ENCODE measurements around the gene RNF32. TPM values are rescaled to one million over a fixed set of nuclear protein-coding genes. Genes with fewer than 3 reads are reported as not detected.

The RNF32 gene
- 1.0 and 1.1 TPM in 2 replicates for total RNA-seq (2014; rRNA removed; shearing (Covaris generic))

GRCh38 chr7:156640257-156640948 is at the start of gene RNF32:
TSS of gene RNF32 (plus strand) at chr7:156640774. CDS start at chr7:156643878, 3,104 bp downstream.
- Histone ChIP-seq H3K36me3 (replicated peaks; ENCODE audit: control insufficient read depth, insufficient read depth, low read length) (no peaks in the 10 kb centered on the region), H3K4me3 (ENCODE audit: insufficient read depth, low read depth, low read length) (peak within 1 kb of the TSS; percentile 85), H3K27me3 (ENCODE audit: control insufficient read depth, insufficient read depth, low read length) (peaks cover 2% of the 10 kb centered on the region)
- DNase-seq, result peak; percentile 99

GRCh38 chr7:156592155-156592884 is 48.3 kb upstream of the RNF32 start:
- Histone ChIP-seq H3K36me3 (replicated peaks; ENCODE audit: control insufficient read depth, insufficient read depth, low read length) (no peaks in the 10 kb centered on the region), H3K27me3 (ENCODE audit: control insufficient read depth, insufficient read depth, low read length) (no peaks in the 10 kb centered on the region), H3K4me3 (ENCODE audit: insufficient read depth, low read depth, low read length) (no peak overlapping the region)
- no peak for DNase-seq

GRCh38 chr7:156594283-156595080 is 46.1 kb upstream of the RNF32 start:
- Histone ChIP-seq H3K36me3 (replicated peaks; ENCODE audit: control insufficient read depth, insufficient read depth, low read length) (no peaks in the 10 kb centered on the region), H3K4me3 (ENCODE audit: insufficient read depth, low read depth, low read length) (no peak overlapping the region), H3K27me3 (ENCODE audit: control insufficient read depth, insufficient read depth, low read length) (no peaks in the 10 kb centered on the region)
- no peak for DNase-seq

DNA sequence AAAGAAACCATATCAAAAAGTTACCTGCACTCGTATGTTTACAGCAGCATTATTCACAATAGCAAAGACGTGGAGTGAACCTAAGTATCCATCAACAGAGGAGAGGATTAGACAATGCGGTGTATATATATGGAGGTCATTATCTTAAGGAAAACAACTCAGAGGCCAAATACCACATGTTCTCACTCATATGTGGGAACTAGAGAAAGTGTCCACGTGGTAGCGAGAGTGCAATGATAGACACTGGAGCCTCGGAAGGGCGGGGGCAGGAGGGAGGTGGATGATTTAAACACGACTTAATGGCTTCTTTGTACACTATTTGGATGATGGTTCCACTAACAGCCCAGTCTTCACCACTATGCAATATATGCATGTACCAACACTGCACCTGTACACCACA is 40.1 kb upstream of the RNF32 start:
- peak; percentile 3 for DNase-seq
- Histone ChIP-seq H3K27me3 (ENCODE audit: control insufficient read depth, insufficient read depth, low read length) (no peaks in the 10 kb centered on the region), H3K4me3 (ENCODE audit: insufficient read depth, low read depth, low read length) (no peak overlapping the region), H3K36me3 (replicated peaks; ENCODE audit: control insufficient read depth, insufficient read depth, low read length) (no peaks in the 10 kb centered on the region)

DNA sequence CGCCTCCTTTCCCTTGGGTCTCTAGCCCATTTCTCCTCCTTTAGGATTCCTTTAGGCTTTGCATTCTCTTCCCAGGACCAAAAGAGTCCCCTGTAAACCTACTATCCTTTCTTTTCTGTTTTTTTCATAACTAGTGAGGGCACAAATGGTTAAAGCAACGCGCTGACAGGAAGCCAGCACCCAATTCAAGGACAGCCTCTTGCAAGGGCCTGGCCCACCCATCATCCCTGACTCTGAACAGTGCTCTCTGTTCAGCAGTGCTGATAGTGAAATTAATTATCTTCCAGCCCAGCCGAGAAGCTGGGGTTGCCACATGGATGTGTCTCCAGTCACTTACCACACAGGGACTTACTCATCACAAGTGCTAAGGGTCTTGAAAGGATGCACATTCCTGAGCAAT is 38.3 kb upstream of the RNF32 start:
- H3K27me3 ChIP-seq (ENCODE audit: control insufficient read depth, insufficient read depth, low read length), result no peaks in the 10 kb centered on the region
- no peak for DNase-seq
- H3K36me3 ChIP-seq (replicated peaks; ENCODE audit: control insufficient read depth, insufficient read depth, low read length), result no peaks in the 10 kb centered on the region
- H3K4me3 ChIP-seq (ENCODE audit: insufficient read depth, low read depth, low read length), result no peak overlapping the region

DNA sequence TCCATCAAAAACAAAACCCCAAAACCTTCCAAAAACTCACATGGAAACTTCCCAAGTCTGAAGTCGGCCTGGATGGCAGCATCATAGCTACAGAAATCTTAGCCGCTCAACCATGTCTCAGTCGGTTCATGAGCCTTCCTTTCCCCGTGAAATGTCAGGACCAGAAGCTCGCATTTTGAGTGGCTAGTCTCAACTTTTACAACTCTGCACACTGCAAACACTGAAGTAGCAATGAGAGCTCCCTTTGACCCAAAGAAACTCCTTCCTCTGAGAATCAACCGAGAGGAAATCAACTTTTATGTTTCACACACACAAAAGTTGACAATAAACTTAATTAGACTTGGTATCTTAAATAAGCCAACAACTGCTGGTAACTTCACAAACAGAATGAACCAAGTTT is 37.6 kb upstream of the RNF32 start:
- no peaks in the 10 kb centered on the region for H3K27me3 ChIP-seq (ENCODE audit: control insufficient read depth, insufficient read depth, low read length)
- H3K4me3 ChIP-seq (ENCODE audit: insufficient read depth, low read depth, low read length), result no peak overlapping the region
- no peaks in the 10 kb centered on the region for H3K36me3 ChIP-seq (replicated peaks; ENCODE audit: control insufficient read depth, insufficient read depth, low read length)
- no peak for DNase-seq

GRCh38 chr7:156603629-156604028 is 36.9 kb upstream of the RNF32 start:
- Histone ChIP-seq H3K36me3 (replicated peaks; ENCODE audit: control insufficient read depth, insufficient read depth, low read length) (no peaks in the 10 kb centered on the region), H3K27me3 (ENCODE audit: control insufficient read depth, insufficient read depth, low read length) (no peaks in the 10 kb centered on the region), H3K4me3 (ENCODE audit: insufficient read depth, low read depth, low read length) (no peak overlapping the region)
- DNase-seq, result no peak

DNA sequence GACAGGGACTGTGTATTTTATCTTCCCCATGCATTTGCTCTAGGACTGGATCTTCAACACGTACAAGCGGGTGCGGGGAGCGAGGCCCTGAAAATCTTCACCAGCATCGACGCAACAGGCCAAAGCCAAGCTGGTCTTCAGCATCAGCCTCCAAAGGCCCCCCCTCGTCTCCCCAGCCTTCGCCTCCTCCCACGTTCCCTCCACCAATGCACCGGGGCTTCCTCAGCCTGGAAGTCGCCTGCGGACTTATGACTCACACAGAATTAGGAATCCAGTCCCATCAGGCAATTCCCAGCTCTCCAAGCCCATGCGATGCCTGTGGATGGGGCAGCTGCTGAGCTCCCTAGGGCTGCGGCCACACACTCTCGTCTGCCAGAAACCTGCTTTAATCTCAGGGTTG is 36.3 kb upstream of the RNF32 start:
- Histone ChIP-seq H3K4me3 (ENCODE audit: insufficient read depth, low read depth, low read length) (no peak overlapping the region), H3K27me3 (ENCODE audit: control insufficient read depth, insufficient read depth, low read length) (no peaks in the 10 kb centered on the region), H3K36me3 (replicated peaks; ENCODE audit: control insufficient read depth, insufficient read depth, low read length) (no peaks in the 10 kb centered on the region)
- DNase-seq, result peak; percentile 66

DNA sequence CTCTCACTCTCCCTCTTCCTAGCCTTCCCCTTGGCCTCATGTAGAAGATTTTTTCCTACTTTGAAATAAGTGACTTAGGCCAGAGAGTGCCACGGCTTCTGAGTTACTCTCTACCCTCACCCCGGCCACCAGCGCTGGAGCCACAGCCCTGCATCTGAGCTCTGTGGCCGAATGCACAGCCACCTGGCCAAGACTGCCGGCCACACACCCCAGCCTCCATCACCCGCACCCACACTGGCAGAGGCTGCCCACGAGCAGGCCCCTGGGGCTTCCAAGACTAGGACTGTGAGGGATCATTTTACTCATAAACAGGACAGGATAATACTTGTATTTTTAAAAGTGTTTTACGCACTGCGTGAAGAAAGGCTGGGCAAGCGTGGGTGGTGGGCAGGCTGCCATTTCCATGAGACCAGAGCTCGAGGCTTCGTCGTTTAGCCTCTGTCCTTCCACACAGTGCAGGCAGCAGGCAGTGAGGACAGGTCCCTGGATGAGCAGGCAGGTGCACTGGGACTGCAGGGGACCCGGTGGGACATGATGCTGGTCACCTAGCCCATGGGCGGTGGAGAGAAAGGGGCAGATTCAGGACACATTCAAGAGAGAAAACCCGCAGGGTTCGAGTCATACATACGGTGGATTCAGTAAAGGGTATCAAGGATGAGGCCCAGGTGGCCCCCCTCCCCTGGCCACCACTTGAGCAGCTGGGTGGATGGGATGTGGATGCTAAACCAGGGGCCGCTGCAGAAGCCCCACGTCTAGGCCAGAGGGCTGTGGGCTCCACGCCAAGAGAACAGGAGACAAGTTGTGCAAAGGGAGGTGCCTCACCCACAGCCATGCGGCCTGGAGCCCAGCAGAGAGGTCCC is 35.5 kb upstream of the RNF32 start:
- no peak for DNase-seq
- H3K36me3 ChIP-seq (replicated peaks; ENCODE audit: control insufficient read depth, insufficient read depth, low read length), result no peaks in the 10 kb centered on the region
- H3K27me3 ChIP-seq (ENCODE audit: control insufficient read depth, insufficient read depth, low read length), result no peaks in the 10 kb centered on the region
- H3K4me3 ChIP-seq (ENCODE audit: insufficient read depth, low read depth, low read length), result no peak overlapping the region

DNA sequence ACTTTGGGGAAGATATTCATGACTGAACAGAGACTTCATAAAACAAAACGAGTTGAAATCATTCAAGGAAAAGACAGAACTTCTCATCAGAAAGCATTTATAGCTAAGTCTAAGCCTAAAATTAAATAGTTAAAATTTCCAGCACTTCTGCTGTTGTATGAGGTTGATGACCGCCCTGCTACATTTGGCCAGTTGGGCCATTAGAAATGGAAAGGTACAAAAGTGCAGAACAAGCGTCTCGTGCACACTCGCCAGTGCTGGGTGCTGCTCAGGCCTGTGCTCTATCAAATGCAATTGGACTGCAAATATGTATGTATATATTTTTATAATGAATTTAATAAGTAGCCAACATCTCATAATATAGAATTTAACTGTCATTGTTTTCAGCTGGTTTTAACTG is 34.4 kb upstream of the RNF32 start:
- no peak for DNase-seq
- no peaks in the 10 kb centered on the region for H3K36me3 ChIP-seq (replicated peaks; ENCODE audit: control insufficient read depth, insufficient read depth, low read length)

DNA sequence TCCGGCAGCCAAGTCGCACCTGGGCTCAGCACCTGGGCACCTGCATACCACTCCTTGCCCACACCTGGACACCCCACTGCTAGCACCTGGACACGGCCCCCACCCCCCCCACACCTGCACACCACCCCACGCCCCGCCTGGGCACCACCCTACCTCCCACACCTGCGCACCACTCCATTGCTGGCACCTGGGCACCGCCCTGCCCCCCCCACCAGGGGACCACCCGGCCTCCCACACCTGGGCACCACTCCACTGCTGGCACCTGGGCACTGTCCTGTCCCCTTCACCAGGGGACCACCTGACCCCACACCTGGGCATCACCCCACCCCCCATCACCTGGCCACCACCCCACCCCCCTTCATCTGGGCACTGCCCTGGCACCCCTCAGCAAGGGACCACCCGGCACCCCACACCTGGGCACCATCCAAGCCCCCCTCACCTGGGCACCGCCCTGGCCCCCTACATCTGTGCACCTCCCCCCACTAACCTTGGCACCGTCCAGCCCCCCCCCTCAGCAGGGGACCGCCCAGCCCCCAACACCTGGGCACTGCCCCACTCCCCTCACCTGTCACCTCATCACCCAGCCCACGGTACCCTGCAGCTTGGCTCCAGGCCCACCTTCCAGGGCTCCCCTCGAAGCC is 33.8 kb upstream of the RNF32 start:
- DNase-seq, result peak; percentile 58
- Histone ChIP-seq H3K27me3 (ENCODE audit: control insufficient read depth, insufficient read depth, low read length) (no peaks in the 10 kb centered on the region), H3K4me3 (ENCODE audit: insufficient read depth, low read depth, low read length) (no peak overlapping the region), H3K36me3 (replicated peaks; ENCODE audit: control insufficient read depth, insufficient read depth, low read length) (no peaks in the 10 kb centered on the region)

More for the DNA sequence above, 34.4 kb upstream of the RNF32 start:
- no peaks in the 10 kb centered on the region for H3K27me3 ChIP-seq (ENCODE audit: control insufficient read depth, insufficient read depth, low read length)
- no peak overlapping the region for H3K4me3 ChIP-seq (ENCODE audit: insufficient read depth, low read depth, low read length)

GRCh38 chr7:156607332-156608172 is 33.0 kb upstream of the RNF32 start:
- peak; percentile 70 for DNase-seq
- no peak overlapping the region; the same call in 1 of the 2 replicates for H3K4me3 ChIP-seq (ENCODE audit: insufficient read depth, low read depth, low read length)
- no peaks in the 10 kb centered on the region for H3K36me3 ChIP-seq (replicated peaks; ENCODE audit: control insufficient read depth, insufficient read depth, low read length)
- no peaks in the 10 kb centered on the region for H3K27me3 ChIP-seq (ENCODE audit: control insufficient read depth, insufficient read depth, low read length)

- DNase-seq, result peak; percentile 72
- no peak overlapping the region for H3K4me3 ChIP-seq (ENCODE audit: insufficient read depth, low read depth, low read length)
- no peaks in the 10 kb centered on the region for H3K36me3 ChIP-seq (replicated peaks; ENCODE audit: control insufficient read depth, insufficient read depth, low read length)
- H3K27me3 ChIP-seq (ENCODE audit: control insufficient read depth, insufficient read depth, low read length), result no peaks in the 10 kb centered on the region
These were observed 32.4 kb upstream of the RNF32 start for GRCh38 chr7:156608173-156608478.
